HG02588 (cell line): Measurements from ENCODE around the gene GSC.
"Not testable (repeated sequence)": the region's sequence is repeated elsewhere in the genome, so short reads cannot be mapped to it uniquely, and the experiment has no call there.

Source experiments
- ATAC-seq: cut with Tn5 transposase; IDR thresholded peaks from one replicate; pipeline ENCODE4 v1.9.1; 2021; ENCODE audit warnings: mild to moderate bottlenecking, moderate library complexity; ENCODE audit not compliant: unreplicated experiment

The GSC gene

GRCh38 chr14:94769391-94770250 lies at the start of gene GSC:
Gene GSC (minus strand): TSS chr14:94770113. CDS start chr14:94770015, 98 bp downstream.
- ATAC-seq = no peak

GRCh38 chr14:94819531-94819930 lies 49.6 kb upstream of the GSC start:
- no peak for ATAC-seq

GRCh38 chr14:94816113-94816512 lies 46.2 kb upstream of the GSC start:
- no peak for ATAC-seq

GRCh38 chr14:94805680-94806288 lies 35.9 kb upstream of the GSC start:
- ATAC-seq = no peak

GRCh38 chr14:94801225-94801624 lies 31.3 kb upstream of the GSC start:
- ATAC-seq = no peak

- not testable (repeated sequence) for ATAC-seq
Observed at GRCh38 chr14:94800764-94801163, 30.9 kb upstream of the GSC start.

GRCh38 chr14:94797887-94798286 lies 28.0 kb upstream of the GSC start:
- ATAC-seq = no peak

- ATAC-seq = no peak
Observed at GRCh38 chr14:94796278-94796677, 26.4 kb upstream of the GSC start.

- ATAC-seq = no peak
Observed at GRCh38 chr14:94795372-94795771, 25.5 kb upstream of the GSC start.

GRCh38 chr14:94793901-94794300 lies 24.0 kb upstream of the GSC start:
- no peak for ATAC-seq

GRCh38 chr14:94787655-94788054 lies 17.7 kb upstream of the GSC start:
- no peak for ATAC-seq

GRCh38 chr14:94787092-94787491 lies 17.2 kb upstream of the GSC start:
- ATAC-seq = no peak

- no peak for ATAC-seq
Observed at GRCh38 chr14:94780536-94781399, 10.9 kb upstream of the GSC start.

- ATAC-seq = no peak
Observed at GRCh38 chr14:94779713-94780112, 9.8 kb upstream of the GSC start.

- ATAC-seq = no peak
Observed at GRCh38 chr14:94775871-94776210, 5.9 kb upstream of the GSC start.

- ATAC-seq = no peak
Observed at GRCh38 chr14:94775091-94775870, 5.4 kb upstream of the GSC start.

- no peak for ATAC-seq
Observed at GRCh38 chr14:94774344-94775090, 4.6 kb upstream of the GSC start.

- ATAC-seq = no peak
Observed at GRCh38 chr14:94773655-94774343, 3.9 kb upstream of the GSC start.

GRCh38 chr14:94773061-94773648 lies 3.2 kb upstream of the GSC start:
- ATAC-seq = no peak
